HG03354 (cell line): ENCODE results near the gene GGT7.
"Not testable (repeated sequence)": the region's sequence is repeated elsewhere in the genome, so short reads cannot be mapped to it uniquely, and the experiment has no call there.

Source experiments
- ATAC-seq: cut with Tn5 transposase; IDR thresholded peaks from one replicate; pipeline ENCODE4 v1.9.1; 2021; ENCODE audit warnings: mild to moderate bottlenecking; ENCODE audit not compliant: unreplicated experiment, poor library complexity, severe bottlenecking

GGT7 gene, protein sequence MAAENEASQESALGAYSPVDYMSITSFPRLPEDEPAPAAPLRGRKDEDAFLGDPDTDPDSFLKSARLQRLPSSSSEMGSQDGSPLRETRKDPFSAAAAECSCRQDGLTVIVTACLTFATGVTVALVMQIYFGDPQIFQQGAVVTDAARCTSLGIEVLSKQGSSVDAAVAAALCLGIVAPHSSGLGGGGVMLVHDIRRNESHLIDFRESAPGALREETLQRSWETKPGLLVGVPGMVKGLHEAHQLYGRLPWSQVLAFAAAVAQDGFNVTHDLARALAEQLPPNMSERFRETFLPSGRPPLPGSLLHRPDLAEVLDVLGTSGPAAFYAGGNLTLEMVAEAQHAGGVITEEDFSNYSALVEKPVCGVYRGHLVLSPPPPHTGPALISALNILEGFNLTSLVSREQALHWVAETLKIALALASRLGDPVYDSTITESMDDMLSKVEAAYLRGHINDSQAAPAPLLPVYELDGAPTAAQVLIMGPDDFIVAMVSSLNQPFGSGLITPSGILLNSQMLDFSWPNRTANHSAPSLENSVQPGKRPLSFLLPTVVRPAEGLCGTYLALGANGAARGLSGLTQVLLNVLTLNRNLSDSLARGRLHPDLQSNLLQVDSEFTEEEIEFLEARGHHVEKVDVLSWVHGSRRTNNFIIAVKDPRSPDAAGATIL

GRCh38 chr20:34872622-34873224, at the start of gene GGT7:
TSS of gene GGT7 (minus strand) at chr20:34872856. CDS start at chr20:34872815, 41 bp downstream.
- ATAC-seq = peak; percentile 61

DNA sequence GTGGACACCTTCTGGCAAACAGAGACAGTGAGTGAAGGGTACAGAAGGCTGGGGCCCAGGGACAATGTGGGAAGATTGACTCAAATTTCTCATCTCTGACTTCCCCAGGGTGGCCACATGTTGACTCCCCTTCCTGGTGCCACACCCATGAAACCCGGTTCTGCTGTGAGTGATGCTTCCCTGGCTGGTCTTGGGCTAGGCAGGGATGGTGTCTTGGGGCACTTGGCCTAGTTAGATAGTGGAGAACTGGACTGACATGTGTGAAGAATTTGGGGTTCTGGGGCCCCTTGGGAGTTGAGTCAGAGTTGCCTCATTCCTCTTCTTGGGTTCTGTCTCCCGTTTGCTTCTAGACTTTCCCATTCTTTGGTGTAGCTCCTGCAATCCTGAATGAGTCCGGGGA, 48.8 kb upstream of the GGT7 start:
- ATAC-seq = no peak

- no peak for ATAC-seq
Observed at GRCh38 chr20:34920055-34920454, 47.4 kb upstream of the GGT7 start.

DNA sequence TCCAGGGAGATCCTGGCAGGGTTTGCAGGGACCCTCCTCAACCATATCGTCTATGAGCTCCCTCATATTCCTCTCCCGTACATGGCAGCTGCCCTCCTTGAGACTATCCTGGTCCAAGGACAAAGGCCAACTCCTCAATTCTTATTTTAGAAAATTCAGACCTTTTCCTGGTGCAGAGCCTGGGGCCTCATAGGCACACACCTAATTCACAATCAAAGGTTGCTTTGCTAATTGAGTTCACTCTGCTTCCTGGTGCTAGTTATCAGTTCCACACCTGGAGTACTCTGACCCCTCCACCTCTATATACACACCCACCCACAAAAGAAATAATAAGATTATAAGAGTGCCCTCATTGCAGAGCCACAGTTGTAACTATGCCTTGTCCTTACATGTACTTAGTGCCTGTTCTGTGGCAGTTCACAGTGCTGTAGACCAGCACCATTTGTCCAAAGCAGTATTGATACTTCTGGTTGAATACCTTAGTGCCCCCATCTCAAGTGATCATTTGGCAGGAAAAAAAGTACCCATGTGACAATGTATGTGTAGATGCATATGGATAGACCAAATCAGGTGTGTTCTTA, 44.2 kb upstream of the GGT7 start:
- ATAC-seq = no peak

DNA sequence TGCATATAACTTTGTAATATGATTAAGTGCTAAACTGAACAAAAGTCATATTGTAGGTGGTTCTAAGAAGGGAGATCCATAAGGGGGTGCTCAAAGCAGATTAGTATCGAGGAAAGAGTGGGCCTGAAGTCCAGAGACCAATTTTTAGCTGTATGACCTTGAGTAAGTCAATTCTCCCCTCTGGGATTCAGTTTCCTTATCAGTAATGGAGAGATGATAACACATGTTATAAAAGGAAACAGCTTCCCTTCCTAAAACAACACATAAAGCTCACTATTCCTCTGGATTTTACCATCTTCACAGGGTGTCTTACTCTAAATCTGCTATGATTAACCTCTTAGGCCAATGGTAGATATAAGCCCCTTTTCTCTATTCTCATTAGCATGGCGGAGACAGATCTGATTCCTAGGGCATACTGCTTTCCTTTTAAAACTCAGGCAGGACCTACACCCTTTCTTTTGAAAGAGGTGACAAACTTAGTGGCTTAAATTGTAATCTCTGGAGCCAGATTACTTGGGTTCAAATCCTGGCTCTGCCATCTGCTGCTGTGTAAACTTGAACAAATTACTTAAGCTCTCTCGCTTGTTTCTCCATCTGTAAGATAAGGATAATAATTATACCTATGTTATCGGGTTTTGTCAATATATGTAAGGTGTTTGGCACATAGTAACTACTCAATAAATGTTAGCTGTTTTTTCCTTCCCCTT, 43.2 kb upstream of the GGT7 start:
- ATAC-seq = no peak

- ATAC-seq = no peak
Observed at GRCh38 chr20:34915131-34915530, 42.5 kb upstream of the GGT7 start.

DNA sequence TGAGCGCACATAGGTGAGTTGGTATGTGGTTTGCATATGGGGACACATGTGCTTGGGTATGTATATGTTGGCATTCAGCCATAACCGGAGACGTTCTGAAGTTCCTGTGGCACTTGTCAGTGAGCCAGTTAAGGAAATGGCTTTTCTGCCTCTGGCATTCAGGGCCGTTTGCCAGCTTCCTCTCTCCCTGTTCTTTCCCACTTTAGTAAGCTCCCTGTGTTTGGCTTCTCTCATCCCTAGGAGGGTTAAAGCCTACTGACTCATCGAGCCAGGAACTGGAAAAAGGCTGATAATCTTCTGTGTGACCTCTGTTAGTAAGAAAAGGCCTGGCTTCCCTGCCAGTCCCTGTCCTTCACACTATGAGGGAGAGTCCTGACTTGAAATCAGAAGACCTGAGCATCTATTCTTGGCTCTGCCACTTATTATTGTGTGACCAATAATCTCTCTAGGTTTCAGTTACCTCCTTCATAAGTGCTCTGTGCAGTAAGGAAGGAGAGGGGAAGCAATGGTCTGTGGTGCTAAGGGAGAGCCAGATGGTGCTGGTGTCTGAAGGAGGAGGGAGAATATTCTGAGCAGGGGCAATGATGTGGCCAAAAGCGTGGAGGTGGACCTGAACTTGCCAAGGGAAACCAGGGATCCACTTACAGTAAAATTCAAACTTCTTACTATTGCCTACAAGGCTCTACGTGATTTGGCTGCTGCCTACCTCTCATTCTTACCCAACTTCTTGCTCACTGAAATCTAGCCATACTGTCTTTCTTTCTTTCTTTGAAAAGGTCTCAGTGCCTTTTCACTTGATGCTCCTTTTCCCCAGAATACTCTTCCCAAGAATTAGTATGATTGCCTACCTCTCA, 35.2 kb upstream of the GGT7 start:
- ATAC-seq = no peak

DNA sequence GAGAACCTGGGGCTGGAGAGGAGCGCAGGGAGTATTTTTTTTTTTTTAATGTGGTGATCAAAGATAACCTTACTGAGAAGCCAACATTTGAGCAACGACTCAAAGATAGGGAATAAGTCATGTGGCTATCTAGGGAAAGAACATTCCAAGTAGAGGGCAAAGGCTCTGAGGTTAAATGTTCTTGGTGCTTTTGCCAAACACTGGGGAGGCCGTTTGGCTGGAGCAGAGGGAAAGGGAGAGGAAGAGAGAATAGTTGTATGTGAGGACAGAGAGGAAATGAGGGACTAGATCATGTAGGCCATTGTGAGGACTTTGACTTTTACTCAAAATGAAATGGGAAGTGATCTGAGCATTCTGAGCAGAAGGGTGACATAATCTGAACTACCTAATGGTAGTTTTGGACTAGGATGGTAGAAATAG, 31.6 kb upstream of the GGT7 start:
- no peak for ATAC-seq

- ATAC-seq = not testable (repeated sequence)
Observed at GRCh38 chr20:34898731-34899130, 26.1 kb upstream of the GGT7 start.

DNA sequence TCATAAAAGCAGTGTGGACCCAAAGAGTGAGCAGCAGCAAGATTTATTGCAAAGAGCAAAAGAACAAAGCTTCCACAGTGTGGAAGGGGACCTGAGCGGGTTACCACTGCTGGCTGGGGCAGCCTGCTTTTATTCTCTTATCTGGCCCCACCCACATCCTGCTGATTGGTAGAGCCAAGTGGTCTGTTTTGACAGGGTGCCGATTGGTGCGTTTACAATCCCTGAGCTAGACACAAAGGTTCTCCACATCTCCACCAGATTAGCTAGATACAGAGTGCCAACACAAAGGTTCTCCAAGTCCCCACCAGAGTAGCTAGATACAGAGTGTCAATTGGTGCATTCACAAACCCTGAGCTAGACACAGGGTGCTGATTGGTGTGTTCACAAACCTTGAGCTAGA, 25.5 kb upstream of the GGT7 start:
- ATAC-seq = not testable (repeated sequence)

GRCh38 chr20:34896086-34896621, 23.5 kb upstream of the GGT7 start:
- ATAC-seq = no peak

GRCh38 chr20:34895465-34895864, 22.8 kb upstream of the GGT7 start:
- ATAC-seq = no peak

DNA sequence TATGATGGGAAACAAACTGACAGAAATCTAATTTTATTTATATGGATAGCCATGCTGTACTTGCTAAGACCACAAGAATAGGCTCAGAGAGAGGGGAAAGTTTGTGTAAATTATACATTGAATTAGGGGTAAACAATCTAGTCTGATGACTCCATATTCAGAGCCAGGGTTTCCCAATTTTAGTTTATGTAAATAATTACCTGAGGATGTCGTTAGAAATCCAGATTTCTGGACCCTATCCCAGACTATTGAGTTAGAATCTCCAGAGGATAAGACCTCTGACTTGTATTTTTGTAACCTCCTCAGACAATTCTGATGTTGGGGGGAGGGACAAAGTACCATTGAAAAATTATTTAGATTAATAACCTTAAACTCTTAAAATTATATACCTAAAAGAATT, 22.1 kb upstream of the GGT7 start:
- no peak for ATAC-seq

GRCh38 chr20:34892671-34893070, 20.0 kb upstream of the GGT7 start:
- no peak for ATAC-seq

- no peak for ATAC-seq
Observed at GRCh38 chr20:34891166-34892062, 18.8 kb upstream of the GGT7 start.

DNA sequence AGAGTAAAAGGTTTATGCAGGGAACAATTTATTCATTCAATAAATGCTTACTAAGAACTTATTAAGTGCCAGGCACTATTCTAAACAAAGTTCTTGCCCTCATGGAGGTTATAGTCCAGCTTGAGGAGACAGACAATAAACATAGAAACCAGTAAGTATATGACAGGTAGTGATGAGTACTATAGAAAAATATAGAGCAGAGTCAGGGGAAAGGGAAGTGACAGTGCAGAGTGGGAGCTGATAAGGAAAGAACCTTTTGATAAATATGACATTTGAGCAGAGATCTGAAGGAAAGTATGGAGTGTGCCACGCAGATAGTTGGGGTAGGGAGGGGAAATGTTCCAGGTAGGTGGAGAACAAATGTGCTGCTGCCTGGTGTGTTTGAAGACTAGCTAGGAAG, 15.8 kb upstream of the GGT7 start:
- no peak for ATAC-seq

DNA sequence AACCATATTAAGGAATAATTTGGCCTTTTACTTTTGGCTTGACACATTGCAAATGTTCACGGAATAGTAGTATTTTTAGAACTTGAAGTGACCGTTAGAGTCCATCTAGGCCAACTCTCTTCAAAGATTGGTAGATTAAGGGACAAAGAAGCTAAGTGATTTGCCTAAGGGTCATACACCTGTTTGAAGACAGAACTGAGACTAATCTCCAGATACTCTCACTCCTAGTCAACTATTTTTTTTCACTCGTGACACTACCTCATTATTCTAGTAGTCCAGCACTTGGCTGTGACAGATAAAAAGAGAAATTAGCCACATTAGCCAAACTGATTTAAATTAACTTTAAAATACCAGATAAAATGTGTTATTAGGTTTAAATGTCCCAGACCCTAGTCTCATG, 14.4 kb upstream of the GGT7 start:
- no peak for ATAC-seq

GRCh38 chr20:34886122-34886521, 13.5 kb upstream of the GGT7 start:
- no peak for ATAC-seq
